BLaER1 treated with 17β-estradiol and CSF1 and Interleukin-3, amounts not matched to agents 10 nM and 100 nM (cell line): ENCODE data around the gene PIK3R3.

ENCODE experiments used
- H3K27ac ChIP-seq, 11 experiments: shearing (Covaris generic); formaldehyde crosslinking; 2 replicates each; pipeline ENCODE4 v1.8.1; 2022
- H3K27me3 ChIP-seq, 11 experiments: shearing (Covaris generic); formaldehyde crosslinking; 2 replicates each; pipeline ENCODE4 v1.8.1; 2022
- H3K36me3 ChIP-seq, 11 experiments: shearing (Covaris generic); formaldehyde crosslinking; 2 replicates each; pipeline ENCODE4 v1.8.1; 2022
- H3K4me1 ChIP-seq, 10 experiments: shearing (Covaris generic); formaldehyde crosslinking; 2 replicates each; pipeline ENCODE4 v1.8.1; 2022
- H3K4me2 ChIP-seq, 11 experiments: shearing (Covaris generic); formaldehyde crosslinking; 2 replicates each; pipeline ENCODE4 v1.8.1; 2022
- H3K4me3 ChIP-seq, 10 experiments: shearing (Covaris generic); formaldehyde crosslinking; 2 replicates each; pipeline ENCODE4 v1.8.1; 2022
- H3K9ac ChIP-seq, 11 experiments: shearing (Covaris generic); formaldehyde crosslinking; 2 replicates each; pipeline ENCODE4 v1.8.1; 2022
- H3K9me3 ChIP-seq, 11 experiments: shearing (Covaris generic); formaldehyde crosslinking; replicated peaks in 1 of 11; 2 replicates each; pipeline ENCODE4 v1.8.1; 2022
- H4K20me1 ChIP-seq, 11 experiments: shearing (Covaris generic); formaldehyde crosslinking; 2 replicates each; pipeline ENCODE4 v1.8.1; 2022
- Cebpa-rat ChIP-seq, 11 experiments: shearing (Covaris generic); IDR thresholded peaks; 2 replicates each; pipeline ENCODE4 v1.8.1; 2022

Gene PIK3R3

GRCh38 chr1:46086576-46086975 is 45.9 kb downstream of the PIK3R3 start:
- Histone ChIP-seq H3K27ac (no peak overlapping the region), H3K9ac (no peak overlapping the region), H3K4me2 (no peak overlapping the region), H3K4me3 (no peak overlapping the region), H3K4me1 (peaks cover 0 to 15% (median 4%) of the 10 kb centered on the region in 10 experiments; a peak in 11 of 20 replicates), H4K20me1 (peaks cover 0 to 67% (median 13%) of the 10 kb centered on the region in 11 experiments; a peak in 9 of 22 replicates), H3K9me3 (peaks cover 0 to 32% (median 23%) of the 10 kb centered on the region in 11 experiments; a peak in 20 of 22 replicates), H3K36me3 (peaks cover 0 to 66% (median 43%) of the 10 kb centered on the region in 11 experiments; a peak in 18 of 22 replicates), H3K27me3 (no peaks in the 10 kb centered on the region)
- TF ChIP-seq Cebpa-rat (IDR thresholded peaks at IDR 0.05): no peak

- H4K20me1 ChIP-seq: peaks cover 0 to 63% (median 12%) of the 10 kb centered on the region in 11 experiments; a peak in 9 of 22 replicates
- TF ChIP-seq Cebpa-rat (IDR thresholded peaks at IDR 0.05): no peak
- H3K9ac ChIP-seq: no peak overlapping the region
- no peaks in the 10 kb centered on the region for H3K27me3 ChIP-seq
- H3K36me3 ChIP-seq: peaks cover 0 to 76% (median 53%) of the 10 kb centered on the region in 11 experiments; a peak in 18 of 22 replicates
- no peak overlapping the region for H3K27ac ChIP-seq
- H3K4me2 ChIP-seq: peak overlapping the region in 1 of 11 experiments; percentile 11; a peak in 1 of 22 replicates
- H3K4me3 ChIP-seq: no peak overlapping the region
- peaks cover 0 to 19% (median 5%) of the 10 kb centered on the region in 10 experiments; a peak in 9 of 20 replicates for H3K4me1 ChIP-seq
- H3K9me3 ChIP-seq: peaks cover 0 to 32% (median 23%) of the 10 kb centered on the region in 11 experiments; a peak in 20 of 22 replicates
Observed at GRCh38 chr1:46084553-46085451, 47.6 kb downstream of the PIK3R3 start.

GRCh38 chr1:46083579-46083978 is 48.9 kb downstream of the PIK3R3 start:
- H3K9me3 ChIP-seq: peaks cover 0 to 32% (median 23%) of the 10 kb centered on the region in 11 experiments; a peak in 20 of 22 replicates
- H3K4me3 ChIP-seq: no peak overlapping the region

GRCh38 chr1:46081619-46082018 is 50.8 kb downstream of the PIK3R3 start:
- Histone ChIP-seq H3K9me3 (peaks cover 0 to 30% (median 23%) of the 10 kb centered on the region in 11 experiments; a peak in 20 of 22 replicates), H3K9ac (no peak overlapping the region), H4K20me1 (peaks cover 0 to 47% (median 7%) of the 10 kb centered on the region in 11 experiments; a peak in 8 of 22 replicates), H3K4me2 (peak overlapping the region in 5 of 11 experiments; percentile 9 to 89 (median 14); a peak in 5 of 22 replicates), H3K27me3 (no peaks in the 10 kb centered on the region), H3K27ac (no peak overlapping the region), H3K4me1 (peaks cover 0 to 30% (median 4%) of the 10 kb centered on the region in 10 experiments; a peak in 7 of 20 replicates), H3K4me3 (no peak overlapping the region), H3K36me3 (peaks cover 0 to 90% (median 60%) of the 10 kb centered on the region in 11 experiments; a peak in 18 of 22 replicates)
- TF ChIP-seq Cebpa-rat (IDR thresholded peaks at IDR 0.05): no peak

More at GRCh38 chr1:46083579-46083978, 48.9 kb downstream of the PIK3R3 start:
- TF ChIP-seq Cebpa-rat (IDR thresholded peaks at IDR 0.05): no peak
- no peak overlapping the region for H3K27ac ChIP-seq
- H3K36me3 ChIP-seq: peaks cover 0 to 87% (median 57%) of the 10 kb centered on the region in 11 experiments; a peak in 18 of 22 replicates
- no peak overlapping the region for H3K4me2 ChIP-seq
- H3K27me3 ChIP-seq: no peaks in the 10 kb centered on the region
- H3K4me1 ChIP-seq: peaks cover 0 to 19% (median 4%) of the 10 kb centered on the region in 10 experiments; a peak in 7 of 20 replicates
- H4K20me1 ChIP-seq: peaks cover 0 to 57% (median 8%) of the 10 kb centered on the region in 11 experiments; a peak in 8 of 22 replicates
- no peak overlapping the region for H3K9ac ChIP-seq

- Histone ChIP-seq H3K36me3 (peaks cover 0 to 90% (median 60%) of the 10 kb centered on the region in 11 experiments; a peak in 18 of 22 replicates), H4K20me1 (peaks cover 0 to 43% (median 6%) of the 10 kb centered on the region in 11 experiments; a peak in 8 of 22 replicates), H3K27ac (no peak overlapping the region), H3K4me1 (peaks cover 0 to 34% (median 4%) of the 10 kb centered on the region in 10 experiments; a peak in 7 of 20 replicates), H3K4me3 (no peak overlapping the region), H3K27me3 (no peaks in the 10 kb centered on the region), H3K4me2 (peak overlapping the region in 5 of 11 experiments; percentile 9 to 89 (median 14); a peak in 5 of 22 replicates), H3K9ac (no peak overlapping the region), H3K9me3 (peaks cover 0 to 30% (median 21%) of the 10 kb centered on the region in 11 experiments; a peak in 20 of 22 replicates)
- TF ChIP-seq Cebpa-rat (IDR thresholded peaks at IDR 0.05): no peak
Observed at GRCh38 chr1:46081206-46081605, 51.2 kb downstream of the PIK3R3 start.

GRCh38 chr1:46080257-46080656 is 52.2 kb downstream of the PIK3R3 start:
- no peak for TF ChIP-seq Cebpa-rat (IDR thresholded peaks at IDR 0.05)
- no peak overlapping the region for H3K4me2 ChIP-seq

GRCh38 chr1:46077644-46078043 is 54.8 kb downstream of the PIK3R3 start:
- peaks cover 0 to 28% (median 6%) of the 10 kb centered on the region in 11 experiments; a peak in 6 of 22 replicates for H4K20me1 ChIP-seq
- peaks cover 0 to under 1% (median 0%) of the 10 kb centered on the region in 11 experiments; a peak in 3 of 22 replicates for H3K9me3 ChIP-seq
- no peak overlapping the region for H3K4me3 ChIP-seq
- H3K36me3 ChIP-seq: peaks cover 0 to 90% (median 70%) of the 10 kb centered on the region in 11 experiments; a peak in 18 of 22 replicates
- H3K27ac ChIP-seq: no peak overlapping the region
- H3K27me3 ChIP-seq: no peaks in the 10 kb centered on the region
- H3K4me1 ChIP-seq: peaks cover 0 to 33% (median 4%) of the 10 kb centered on the region in 10 experiments; a peak in 7 of 20 replicates
- peak in 9 of 11 experiments; percentile 18 to 92 (median 75); a peak in 12 of 22 replicates for TF ChIP-seq Cebpa-rat (IDR thresholded peaks at IDR 0.05)
- H3K9ac ChIP-seq: no peak overlapping the region
- peak overlapping the region in 1 of 11 experiments; percentile 24; a peak in 1 of 22 replicates for H3K4me2 ChIP-seq

More at GRCh38 chr1:46080257-46080656, 52.2 kb downstream of the PIK3R3 start:
- H3K27me3 ChIP-seq: no peaks in the 10 kb centered on the region
- no peak overlapping the region for H3K27ac ChIP-seq
- peaks cover 0 to 39% (median 4%) of the 10 kb centered on the region in 10 experiments; a peak in 7 of 20 replicates for H3K4me1 ChIP-seq
- H4K20me1 ChIP-seq: peaks cover 0 to 33% (median 6%) of the 10 kb centered on the region in 11 experiments; a peak in 6 of 22 replicates
- no peak overlapping the region for H3K4me3 ChIP-seq
- peaks cover 0 to 27% (median 20%) of the 10 kb centered on the region in 11 experiments; a peak in 20 of 22 replicates for H3K9me3 ChIP-seq
- peaks cover 0 to 90% (median 63%) of the 10 kb centered on the region in 11 experiments; a peak in 19 of 22 replicates for H3K36me3 ChIP-seq
- no peak overlapping the region for H3K9ac ChIP-seq

GRCh38 chr1:46076343-46076742 is 56.1 kb downstream of the PIK3R3 start:
- Histone ChIP-seq H3K27ac (no peak overlapping the region), H3K36me3 (peaks cover 0 to 98% (median 76%) of the 10 kb centered on the region in 11 experiments; a peak in 18 of 22 replicates), H3K9me3 (no peaks in the 10 kb centered on the region), H3K9ac (no peak overlapping the region), H3K4me2 (peak overlapping the region in 1 of 11 experiments; percentile 12; a peak in 1 of 22 replicates), H4K20me1 (peaks cover 0 to 21% (median 2%) of the 10 kb centered on the region in 11 experiments; a peak in 5 of 22 replicates), H3K27me3 (no peaks in the 10 kb centered on the region), H3K4me3 (no peak overlapping the region), H3K4me1 (peaks cover 0 to 28% (median under 1%) of the 10 kb centered on the region in 10 experiments; a peak in 8 of 20 replicates)
- no peak for TF ChIP-seq Cebpa-rat (IDR thresholded peaks at IDR 0.05)
